Heart left ventricle (tissue), 16 donors: ENCODE data around the gene SPATC1L. TPM values are rescaled to one million over a fixed set of nuclear protein-coding genes. Genes with fewer than 3 reads are reported as not detected.
"Not testable (repeated sequence)": the region's sequence is repeated elsewhere in the genome, so short reads cannot be mapped to it uniquely, and the experiment has no call there.

Experiments
- ATAC-seq, 4 donors: fragments of 200-7000 bp; cut with Tn5 transposase; one replicate each; pipeline ENCODE4 v1.9.1; 2020 to 2022; ENCODE audit warnings: moderate library complexity in 4 of 4, mild to moderate bottlenecking in 3 of 4, moderate number of reproducible peaks in 1 of 4
- DNase-seq, 5 donors: peaks; one replicate each; pipeline ENCODE4 v3.0.0-alpha.2; 2020
- H3K27ac ChIP-seq, 12 donors: fragments of 200-600 bp; sonication (generic) in 4 of 12; one replicate each; pipeline versions ENCODE4 v1.5.0 to v1.8.0; 2016 to 2022; ENCODE audit warnings: mild to moderate bottlenecking in 2 of 12
- H3K27me3 ChIP-seq, 9 donors: fragments of 200-600 bp; sonication (generic) in 2 of 9; one replicate each; pipeline versions ENCODE4 v1.5.1 to v1.8.0; 2016 to 2022; ENCODE audit warnings: mild to moderate bottlenecking in 3 of 9
- H3K36me3 ChIP-seq, 9 donors: fragments of 200-600 bp; sonication (generic) in 2 of 9; one replicate each; pipeline versions ENCODE4 v1.5.0 to v1.8.0; 2018 to 2022; ENCODE audit warnings: mild to moderate bottlenecking in 2 of 9
- H3K4me1 ChIP-seq, 12 donors: fragments of 200-600 bp; sonication (generic) in 4 of 12; one replicate each; pipeline versions ENCODE4 v1.5.0 to v1.8.0; 2016 to 2022; ENCODE audit warnings: mild to moderate bottlenecking in 3 of 12
- H3K4me3 ChIP-seq, 12 donors: fragments of 200-600 bp; sonication (generic) in 4 of 12; one replicate each; pipeline versions ENCODE4 v1.5.0 to v1.8.0; 2017 to 2022; ENCODE audit warnings: mild to moderate bottlenecking in 9 of 12, moderate library complexity in 4 of 12
- H3K9me3 ChIP-seq, 12 donors: fragments of 200-600 bp; sonication (generic) in 4 of 12; one replicate each; pipeline versions ENCODE4 v1.5.0 to v1.8.0; 2016 to 2022; ENCODE audit warnings: mild to moderate bottlenecking in 1 of 12
- POLR2A ChIP-seq, 2 donors: fragments of 450-650 bp; IDR thresholded peaks; one replicate each; pipeline ENCODE4 v1.6.1; 2017; ENCODE audit warnings: antibody characterized with exemption in 2 of 2, mild to moderate bottlenecking in 2 of 2, moderate library complexity in 2 of 2
- WGBS, 4 donors: extraction: QIAGEN DNeasy Blood & Tissue Kit in 2 of 4; methylation state at CpG; one replicate each; pipeline versions ENCODE4 v1.1.5 to v1.1.7; 2013 to 2018; 5-methylcytosine and 5-hydroxymethylcytosine counted together
- intact Hi-C, 10 donors: fragments of 100-400 bp; cut with DNase I; formaldehyde crosslinking; loops; one replicate each; pipeline versions ENCODE4 v1.11.1 to v1.14.2; 2022
- polyA plus RNA-seq, 2 donors: library from polyadenylated mRNA; stranded (reverse); fragments of 200-250 nt; gene quantifications; one replicate each; pipeline ENCODE4 v1.2.3, GENCODE V29; 2013
- total RNA-seq, 9 donors: library from RNA; depleted of rRNA in 2 of 9; stranded (reverse); fragments of >200 nt in 2 of 9; fragmentation: NEBNext Ultra II Directional in 3 of 9; extraction: Animal tissue kit (Norgen Biotek cat#: 25700) in 3 of 9; gene quantifications; one replicate each; pipeline versions ENCODE4 v1.1.0 to v1.2.4, GENCODE V29; 2016 to 2023
- TF ChIP-seq, protein P1 (sequence below), 12 donors: fragments of 200-600 bp; sonication (generic) in 4 of 12; IDR thresholded peaks; one replicate each; pipeline versions ENCODE4 v1.5.0 to v1.8.0; 2018 to 2022; ENCODE audit warnings: antibody characterized with exemption in 12 of 12, mild to moderate bottlenecking in 5 of 12
- donor health status: ischemic (EF 13 %, LVEDD 7.1; RV severe dilation, severe dysfunction).
- donor health status: healthy with polysubstance abuse.
- donor health status: DM: no; HTN: yes; CAD: no.
- donor health status: DM: no; HTN: no; CAD: no.
- donor health status: ischemic (EF 25% LVEDD 6.9; RV normal size, moderate dysfunction).
- donor health status: ischemic (EF 25% LVEDD 5.7; RV mildly dilated, moderate dysfunction).
- donor health status: healthy.
- donor health status: DM: yes; HTN: yes; CAD: no.
- donor health status: ischemic (EF 35%, LVEDD 5.7; RV mildly dilated, moderate dysfunction).
- donor health status: nonischemic (EF 11% LVEDD 7.7; RV severe dilation, severe dysfunction).
- donor health status: DM: yes; HTN: yes; CAD: no.
- donor health status: PGD.
- donor health status: ischemic (EF 29% LVEDD 5.4; RV normal size, mild dysfunction).
- donor health status: nonischemic (EF 23%, LVEDD 6.1; RV moderate dilation, normal function).

The SPATC1L gene
- total and polyA plus RNA-seq, 11 donors, result 4.9 to 16.8 (median 10.6) TPM

DNA sequence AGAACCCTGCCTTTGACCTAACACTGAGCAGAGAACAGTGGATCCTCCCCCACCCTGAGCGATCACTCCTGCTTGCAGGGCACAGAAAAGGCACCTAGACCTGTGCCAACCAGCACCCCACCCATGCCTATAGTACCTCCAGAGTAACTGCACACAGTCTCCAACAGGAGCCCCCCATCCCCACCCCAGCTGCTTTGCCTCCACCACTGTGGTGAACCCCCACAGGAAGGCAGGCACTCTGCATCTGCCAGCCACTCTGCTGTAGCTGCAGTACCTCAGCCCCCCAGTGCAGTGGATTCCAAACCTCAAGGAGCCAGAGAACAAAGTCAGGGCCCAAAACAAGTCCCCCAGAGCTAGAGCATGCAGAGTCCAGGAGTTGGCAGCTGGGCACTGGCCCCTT, 10.7 kb downstream of the SPATC1L start:
- TF ChIP-seq, protein P1, sequence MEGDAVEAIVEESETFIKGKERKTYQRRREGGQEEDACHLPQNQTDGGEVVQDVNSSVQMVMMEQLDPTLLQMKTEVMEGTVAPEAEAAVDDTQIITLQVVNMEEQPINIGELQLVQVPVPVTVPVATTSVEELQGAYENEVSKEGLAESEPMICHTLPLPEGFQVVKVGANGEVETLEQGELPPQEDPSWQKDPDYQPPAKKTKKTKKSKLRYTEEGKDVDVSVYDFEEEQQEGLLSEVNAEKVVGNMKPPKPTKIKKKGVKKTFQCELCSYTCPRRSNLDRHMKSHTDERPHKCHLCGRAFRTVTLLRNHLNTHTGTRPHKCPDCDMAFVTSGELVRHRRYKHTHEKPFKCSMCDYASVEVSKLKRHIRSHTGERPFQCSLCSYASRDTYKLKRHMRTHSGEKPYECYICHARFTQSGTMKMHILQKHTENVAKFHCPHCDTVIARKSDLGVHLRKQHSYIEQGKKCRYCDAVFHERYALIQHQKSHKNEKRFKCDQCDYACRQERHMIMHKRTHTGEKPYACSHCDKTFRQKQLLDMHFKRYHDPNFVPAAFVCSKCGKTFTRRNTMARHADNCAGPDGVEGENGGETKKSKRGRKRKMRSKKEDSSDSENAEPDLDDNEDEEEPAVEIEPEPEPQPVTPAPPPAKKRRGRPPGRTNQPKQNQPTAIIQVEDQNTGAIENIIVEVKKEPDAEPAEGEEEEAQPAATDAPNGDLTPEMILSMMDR (IDR thresholded peaks at IDR 0.05), result no peak
- TF ChIP-seq POLR2A (IDR thresholded peaks at IDR 0.05), result no peak

DNA sequence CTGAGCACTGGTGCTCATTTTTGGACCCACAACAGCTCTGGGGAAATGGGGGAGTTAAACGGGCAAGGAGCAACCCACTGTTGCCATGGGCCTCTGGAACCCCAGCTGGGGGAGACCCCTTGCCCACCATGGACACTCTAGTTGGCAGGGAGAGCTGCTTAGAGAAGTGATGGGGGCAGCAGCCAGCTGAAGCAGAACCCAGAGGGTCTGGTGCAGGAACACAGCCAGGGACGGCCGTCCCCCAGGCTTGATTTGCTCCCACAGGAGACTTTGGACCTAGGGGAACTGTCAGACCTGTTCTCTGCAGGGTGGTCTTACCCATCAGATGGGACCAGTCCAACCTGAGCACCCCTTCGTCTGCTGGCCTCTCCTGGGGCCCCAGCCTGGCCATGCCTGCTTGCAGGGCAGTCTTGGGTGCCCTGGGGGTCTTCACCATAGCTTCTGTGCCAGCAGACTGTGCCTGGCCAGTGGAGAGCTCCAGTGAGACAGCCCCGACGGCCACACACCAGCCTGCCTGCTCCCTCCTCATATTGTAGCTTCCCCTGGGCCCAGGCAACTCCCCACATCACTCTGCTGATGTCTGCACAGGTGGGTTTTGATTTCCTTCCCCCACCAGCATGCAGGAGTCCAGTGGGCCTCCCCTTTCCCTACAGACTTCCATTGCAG, 11.3 kb downstream of the SPATC1L start:
- no peak overlapping the region for H3K4me3 ChIP-seq
- H3K4me1 ChIP-seq, result peaks cover 0 to 7% (median 0%) of the 10 kb centered on the region in 12 donors
- H3K9me3 ChIP-seq, result peaks cover 0 to 28% (median 0%) of the 10 kb centered on the region in 12 donors
- intact Hi-C loops, result no loop called here
- no peak for TF ChIP-seq POLR2A (IDR thresholded peaks at IDR 0.05)
- TF ChIP-seq, protein P1 (IDR thresholded peaks at IDR 0.05), result no peak
- H3K27ac ChIP-seq, result no peak overlapping the region
- H3K36me3 ChIP-seq, result peaks cover 0 to 5% (median 0%) of the 10 kb centered on the region in 9 donors
- no peak for ATAC-seq
- peak in 1 of 5 donors; percentile 6 for DNase-seq
- WGBS, 4 donors, result 92 to 96% (median 93%) methylated on average over 4 to 6 of the region's 6 CpGs
- H3K27me3 ChIP-seq, result no peaks in the 10 kb centered on the region

More for the DNA sequence above, 10.7 kb downstream of the SPATC1L start:
- Histone ChIP-seq H3K4me3 (no peak overlapping the region), H3K27me3 (no peaks in the 10 kb centered on the region), H3K27ac (no peak overlapping the region), H3K4me1 (peaks cover 0 to 7% (median 0%) of the 10 kb centered on the region in 12 donors), H3K9me3 (peaks cover 0 to 28% (median 0%) of the 10 kb centered on the region in 12 donors), H3K36me3 (no peaks in the 10 kb centered on the region)
- peak in 2 of 5 donors; percentile 7 to 37 for DNase-seq
- ATAC-seq, result no peak
- 89 to 100% (median 95%) methylated on average over 1 of the region's 1 CpG for WGBS, 4 donors
- intact Hi-C loops, result no loop called here

DNA sequence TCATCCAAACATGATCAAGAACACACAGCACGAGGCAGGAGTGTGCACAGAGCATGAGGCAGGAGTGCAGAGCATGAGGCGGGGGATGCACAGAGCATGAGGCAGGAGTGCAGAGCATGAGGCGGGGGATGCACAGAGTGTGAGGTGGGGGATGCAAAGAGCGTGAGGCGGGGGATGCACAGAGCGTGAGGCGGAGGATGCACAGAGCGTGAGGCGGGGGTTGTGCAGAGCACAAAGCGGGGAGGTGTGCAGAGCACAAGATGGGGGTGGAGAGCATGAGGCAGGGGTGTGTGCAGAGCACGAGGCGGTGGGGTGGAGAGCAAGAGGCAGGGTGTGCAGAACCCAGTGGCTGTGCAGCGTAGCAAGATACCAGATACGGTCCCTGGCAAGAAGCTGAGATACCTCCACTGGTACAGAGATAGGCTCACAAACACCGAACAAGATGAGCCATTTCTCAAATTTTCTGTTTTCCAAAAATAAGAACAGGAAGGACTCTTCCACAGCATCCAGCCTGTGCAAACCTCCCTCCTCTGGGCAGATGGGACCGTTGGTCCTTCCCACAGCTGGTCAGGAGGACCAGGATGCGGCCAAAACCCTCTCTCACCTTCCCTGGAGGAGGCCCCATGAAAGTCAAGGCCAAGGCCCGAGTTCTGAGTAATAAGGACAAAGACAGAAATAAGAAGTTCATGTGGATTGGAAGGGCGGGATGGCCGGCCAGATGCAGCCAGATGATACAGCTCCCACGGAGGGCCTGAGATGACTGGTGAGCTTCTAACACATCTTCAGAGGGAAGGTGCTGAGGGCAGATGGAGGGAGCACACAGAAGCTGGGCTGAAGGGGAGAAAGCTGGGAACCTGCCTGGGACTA, 12.0 kb downstream of the SPATC1L start:
- Histone ChIP-seq H3K4me1 (peaks cover 0 to 7% (median 0%) of the 10 kb centered on the region in 12 donors), H3K27me3 (no peaks in the 10 kb centered on the region), H3K27ac (no peak overlapping the region), H3K9me3 (peaks cover 0 to 22% (median 0%) of the 10 kb centered on the region in 12 donors), H3K36me3 (peaks cover 0 to 5% (median 0%) of the 10 kb centered on the region in 9 donors), H3K4me3 (no peak overlapping the region)
- peak in 2 of 5 donors; percentile 6 to 11 for DNase-seq
- TF ChIP-seq, protein P1 (IDR thresholded peaks at IDR 0.05), result no peak
- TF ChIP-seq POLR2A (IDR thresholded peaks at IDR 0.05), result no peak
- WGBS, 4 donors, result 85 to 93% (median 87%) methylated on average over 21 of the region's 21 CpGs
- ATAC-seq, result peak in 1 of 4 donors; percentile 44
- intact Hi-C loops, result no loop called here

DNA sequence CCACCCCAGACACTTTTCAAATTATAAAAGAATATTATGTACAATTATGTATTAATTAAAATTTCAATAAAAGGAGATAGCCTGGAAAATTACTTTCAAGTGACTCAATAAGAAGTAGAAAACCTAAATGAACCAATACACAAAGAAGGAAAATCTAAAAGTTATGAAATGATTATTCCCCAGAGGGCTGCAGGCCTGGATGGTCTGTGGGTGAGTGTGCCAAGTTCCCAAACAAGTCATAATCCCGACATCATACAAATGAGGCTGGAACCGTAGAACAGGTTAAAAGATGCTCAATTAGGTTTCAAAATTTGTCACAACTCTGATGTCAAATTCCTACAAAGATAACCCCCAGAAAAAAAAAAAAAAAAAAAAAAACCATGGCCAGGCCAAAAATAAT, 12.7 kb downstream of the SPATC1L start:
- H3K9me3 ChIP-seq, result peaks cover 0 to 18% (median 0%) of the 10 kb centered on the region in 12 donors
- no peak overlapping the region for H3K4me3 ChIP-seq
- no peaks in the 10 kb centered on the region for H3K27me3 ChIP-seq
- ATAC-seq (no peak), DNase-seq (no peak)
- H3K4me1 ChIP-seq, result peaks cover 0 to 7% (median 0%) of the 10 kb centered on the region in 12 donors
- TF ChIP-seq, protein P1 (IDR thresholded peaks at IDR 0.05), result no peak
- no peak for TF ChIP-seq POLR2A (IDR thresholded peaks at IDR 0.05)
- intact Hi-C loops, result no loop called here
- H3K27ac ChIP-seq, result no peak overlapping the region
- WGBS, 4 donors, result 29 to 75% (median 40%) methylated on average over 2 of the region's 2 CpGs
- peaks cover 0 to 5% (median 0%) of the 10 kb centered on the region in 9 donors for H3K36me3 ChIP-seq

DNA sequence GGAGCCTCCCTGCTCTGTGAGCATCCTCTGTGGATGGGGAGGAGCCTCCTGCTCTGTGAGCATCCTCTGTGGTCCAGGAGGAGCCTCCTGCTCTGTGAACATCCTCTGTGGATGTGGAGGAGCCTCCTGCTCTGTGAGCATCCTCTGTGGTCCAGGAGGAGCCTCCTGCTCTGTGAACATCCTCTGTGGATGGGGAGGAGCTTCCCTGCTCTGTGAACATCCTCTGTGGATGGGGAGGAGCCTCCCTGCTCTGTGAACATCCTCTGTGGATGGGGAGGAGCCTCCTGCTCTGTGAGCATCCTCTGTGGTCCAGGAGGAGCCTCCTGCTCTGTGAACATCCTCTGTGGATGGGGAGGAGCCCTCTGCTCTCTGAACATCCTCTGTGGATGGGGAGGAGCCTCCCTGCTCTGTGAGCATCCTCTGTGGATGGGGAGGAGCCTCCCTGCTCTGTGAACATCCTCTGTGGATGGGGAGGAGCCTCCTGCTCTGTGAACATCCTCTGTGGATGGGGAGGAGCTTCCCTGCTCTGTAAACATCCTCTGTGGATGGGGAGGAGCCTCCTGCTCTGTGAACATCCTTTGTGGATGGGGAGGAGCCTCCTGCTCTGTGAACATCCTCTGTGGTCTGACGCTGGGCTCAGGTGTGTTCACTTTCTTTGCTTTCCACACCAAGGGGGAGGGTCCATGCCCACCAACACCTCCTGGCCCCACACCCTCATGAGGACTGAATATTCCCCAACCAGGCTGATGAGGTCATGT, 13.6 kb downstream of the SPATC1L start:
- H3K36me3 ChIP-seq, ATAC-seq, H3K27ac ChIP-seq, intact Hi-C loops, H3K4me1 ChIP-seq, H3K27me3 ChIP-seq, H3K4me3 ChIP-seq: not testable (repeated sequence)
- peaks cover 0 to 15% (median 0%) of the 10 kb centered on the region in 12 donors for H3K9me3 ChIP-seq
- peak in 2 of 5 donors; percentile 11 to 27 for DNase-seq
- WGBS, 4 donors, result 47 to 75% (median 67%) methylated on average over 1 of the region's 1 CpG
